Sigmoid colon (tissue), 7 donors: ENCODE measurements around the gene ADARB2. TPM values are rescaled to one million over a fixed set of nuclear protein-coding genes. Genes with fewer than 3 reads are reported as not detected.

Experiments used
- DNase-seq: peaks from one replicate; pipeline ENCODE4 v3.0.0-alpha.2; 2019
- H3K27ac ChIP-seq, 4 donors: fragments of 200-600 bp; sonication (generic); one replicate each; pipeline ENCODE4 v1.5.1; 2016 to 2019; ENCODE audit warnings: mild to moderate bottlenecking in 1 of 4
- H3K27me3 ChIP-seq, 3 donors: fragments of 200-600 bp; sonication (generic); one replicate each; pipeline ENCODE4 v1.5.1; 2019; ENCODE audit warnings: mild to moderate bottlenecking in 1 of 3
- H3K36me3 ChIP-seq, 4 donors: fragments of 200-600 bp; sonication (generic); one replicate each; pipeline ENCODE4 v1.5.1; 2016 to 2019
- H3K4me1 ChIP-seq, 4 donors: fragments of 200-600 bp; sonication (generic); one replicate each; pipeline ENCODE4 v1.5.1; 2017 to 2019
- H3K4me3 ChIP-seq, 4 donors: fragments of 200-600 bp; sonication (generic); one replicate each; pipeline ENCODE4 v1.5.1; 2017 to 2019; ENCODE audit warnings: mild to moderate bottlenecking in 2 of 4, moderate library complexity in 1 of 4
- H3K9me3 ChIP-seq, 4 donors: fragments of 200-600 bp in 3 of 4; sonication (generic) in 3 of 4; one replicate each; pipeline versions ENCODE4 v1.5.1 to v1.6.1; 2013 to 2019
- EP300 ChIP-seq, 4 donors: sonication (generic); formaldehyde crosslinking; IDR thresholded peaks; one replicate each; pipeline ENCODE4 v1.6.1; 2017; ENCODE audit warnings: antibody characterized with exemption in 4 of 4
- POLR2A ChIP-seq, 2 donors: fragments of 450-650 bp; IDR thresholded peaks; one replicate each; pipeline ENCODE4 v1.6.1; 2016; ENCODE audit warnings: antibody characterized with exemption in 2 of 2, mild to moderate bottlenecking in 2 of 2, moderate library complexity in 2 of 2
- POLR2AphosphoS5 ChIP-seq, 4 donors: sonication (generic); formaldehyde crosslinking; IDR thresholded peaks; one replicate each; pipeline ENCODE4 v1.6.1; 2017; ENCODE audit warnings: antibody characterized with exemption in 4 of 4
- WGBS, 2 donors: extraction: QIAGEN DNeasy Blood & Tissue Kit; methylation state at CpG; one replicate each; pipeline ENCODE4 v1.1.7; 2013; 5-methylcytosine and 5-hydroxymethylcytosine counted together
- intact Hi-C: fragments of 100-400 bp; cut with DNase I; formaldehyde crosslinking; loops from one replicate; pipeline ENCODE4 v1.15.1; 2023
- polyA plus RNA-seq, 3 donors: library from polyadenylated mRNA; stranded (reverse); fragments of 200-250 nt; gene quantifications; one replicate each; pipeline ENCODE4 v1.2.3, GENCODE V29; 2013
- total RNA-seq, 4 donors: library from RNA; depleted of rRNA; stranded (reverse); fragments of >200 nt; gene quantifications; one replicate each; pipeline ENCODE4 v1.1.0, GENCODE V29; 2016
- TF ChIP-seq, protein P1 (sequence below), 4 experiments: fragments of 450-650 bp in 3 of 4; fragments of 200-600 bp in 1 of 4; IDR thresholded peaks; one replicate each; pipeline ENCODE4 v1.5.1; 2016 to 2019; ENCODE audit warnings: antibody characterized with exemption in 4 of 4, mild to moderate bottlenecking in 3 of 4, moderate library complexity in 2 of 4
- donor health status: healthy with polysubstance abuse.
- donor health status: Bipolar disorder and iron deficiency.
- donor health status: healthy.

The ADARB2 gene
- total and polyA plus RNA-seq, 7 donors = 0.60 to 5.9 (median 3.5) TPM; not detected in 1

DNA sequence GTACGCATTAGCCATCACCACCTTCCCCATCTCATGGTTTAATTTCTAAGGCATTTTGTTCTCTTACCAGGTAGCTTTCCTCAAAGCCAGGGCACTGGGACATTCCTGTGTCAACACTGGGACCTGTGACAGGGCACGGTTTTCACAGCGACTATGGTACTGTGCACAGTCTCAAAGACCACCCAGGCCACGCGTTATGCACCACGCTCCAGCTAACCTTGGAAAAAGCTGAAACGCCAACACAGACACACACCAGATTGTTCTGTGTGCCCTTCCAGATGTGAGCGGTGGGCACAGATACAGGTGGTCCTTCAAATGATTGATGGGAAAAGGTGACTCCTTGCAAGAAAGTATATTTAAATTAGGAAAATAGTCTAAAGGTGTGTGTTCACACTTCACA is 343.8 kb downstream of the ADARB2 start:
- no peak overlapping the region for H3K27ac ChIP-seq
- no peak for DNase-seq
- H3K27me3 ChIP-seq = no peaks in the 10 kb centered on the region
- 94 to 95% methylated on average over 8 of the region's 8 CpGs for WGBS, 2 donors
- H3K36me3 ChIP-seq = no peaks in the 10 kb centered on the region
- TF ChIP-seq POLR2A (IDR thresholded peaks at IDR 0.05) = no peak
- TF ChIP-seq, protein P1, sequence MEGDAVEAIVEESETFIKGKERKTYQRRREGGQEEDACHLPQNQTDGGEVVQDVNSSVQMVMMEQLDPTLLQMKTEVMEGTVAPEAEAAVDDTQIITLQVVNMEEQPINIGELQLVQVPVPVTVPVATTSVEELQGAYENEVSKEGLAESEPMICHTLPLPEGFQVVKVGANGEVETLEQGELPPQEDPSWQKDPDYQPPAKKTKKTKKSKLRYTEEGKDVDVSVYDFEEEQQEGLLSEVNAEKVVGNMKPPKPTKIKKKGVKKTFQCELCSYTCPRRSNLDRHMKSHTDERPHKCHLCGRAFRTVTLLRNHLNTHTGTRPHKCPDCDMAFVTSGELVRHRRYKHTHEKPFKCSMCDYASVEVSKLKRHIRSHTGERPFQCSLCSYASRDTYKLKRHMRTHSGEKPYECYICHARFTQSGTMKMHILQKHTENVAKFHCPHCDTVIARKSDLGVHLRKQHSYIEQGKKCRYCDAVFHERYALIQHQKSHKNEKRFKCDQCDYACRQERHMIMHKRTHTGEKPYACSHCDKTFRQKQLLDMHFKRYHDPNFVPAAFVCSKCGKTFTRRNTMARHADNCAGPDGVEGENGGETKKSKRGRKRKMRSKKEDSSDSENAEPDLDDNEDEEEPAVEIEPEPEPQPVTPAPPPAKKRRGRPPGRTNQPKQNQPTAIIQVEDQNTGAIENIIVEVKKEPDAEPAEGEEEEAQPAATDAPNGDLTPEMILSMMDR (IDR thresholded peaks at IDR 0.05) = no peak
- H3K9me3 ChIP-seq = no peaks in the 10 kb centered on the region
- H3K4me1 ChIP-seq = no peaks in the 10 kb centered on the region
- H3K4me3 ChIP-seq = no peak overlapping the region
- intact Hi-C loops = no loop called here

GRCh38 chr10:1392127-1392526 is 345.2 kb downstream of the ADARB2 start:
- Histone ChIP-seq H3K27me3 (no peaks in the 10 kb centered on the region), H3K4me3 (no peak overlapping the region), H3K9me3 (no peaks in the 10 kb centered on the region), H3K27ac (no peak overlapping the region), H3K36me3 (no peaks in the 10 kb centered on the region), H3K4me1 (no peaks in the 10 kb centered on the region)
- intact Hi-C loops = no loop called here
- DNase-seq = no peak
- no peak for TF ChIP-seq POLR2AphosphoS5 (IDR thresholded peaks at IDR 0.05)
- no peak for TF ChIP-seq EP300 (IDR thresholded peaks at IDR 0.05)
- no peak for TF ChIP-seq POLR2A (IDR thresholded peaks at IDR 0.05)
- TF ChIP-seq, protein P1 (IDR thresholded peaks at IDR 0.05) = no peak
- 76 to 84% methylated on average over 4 of the region's 4 CpGs for WGBS, 2 donors

DNA sequence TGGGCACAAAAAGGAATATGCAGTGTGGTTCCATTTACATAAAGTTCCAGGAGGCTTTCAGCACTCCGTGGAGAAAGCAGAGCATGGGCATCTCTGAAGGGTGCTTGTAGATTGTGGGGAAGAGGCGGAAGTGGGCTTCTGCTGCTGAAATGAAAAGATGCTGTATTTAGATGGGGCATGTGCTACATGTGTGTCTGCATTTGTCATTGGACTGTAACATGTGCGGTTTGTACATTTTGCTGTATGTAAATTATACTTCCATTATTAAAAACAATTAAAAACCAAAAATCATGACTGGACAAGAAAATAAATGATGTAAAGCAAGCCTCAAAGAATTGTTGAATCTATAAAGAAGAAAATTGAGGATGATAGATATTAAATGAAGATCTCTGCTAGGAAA is 347.1 kb downstream of the ADARB2 start:
- intact Hi-C loops = no loop called here
- no peak overlapping the region for H3K27ac ChIP-seq
- no peak for DNase-seq
- no peaks in the 10 kb centered on the region for H3K36me3 ChIP-seq
- no peak for TF ChIP-seq EP300 (IDR thresholded peaks at IDR 0.05)
- no peak for TF ChIP-seq POLR2AphosphoS5 (IDR thresholded peaks at IDR 0.05)
- TF ChIP-seq, protein P1 (IDR thresholded peaks at IDR 0.05) = no peak
- no peak for TF ChIP-seq POLR2A (IDR thresholded peaks at IDR 0.05)
- no peak overlapping the region for H3K4me3 ChIP-seq
- no peaks in the 10 kb centered on the region for H3K27me3 ChIP-seq
- H3K9me3 ChIP-seq = peaks cover 0 to 2% (median 0%) of the 10 kb centered on the region in 4 donors
- H3K4me1 ChIP-seq = no peaks in the 10 kb centered on the region
- 88 to 93% methylated on average over 3 of the region's 3 CpGs for whole genome bisulfite sequencing, 2 donors

DNA sequence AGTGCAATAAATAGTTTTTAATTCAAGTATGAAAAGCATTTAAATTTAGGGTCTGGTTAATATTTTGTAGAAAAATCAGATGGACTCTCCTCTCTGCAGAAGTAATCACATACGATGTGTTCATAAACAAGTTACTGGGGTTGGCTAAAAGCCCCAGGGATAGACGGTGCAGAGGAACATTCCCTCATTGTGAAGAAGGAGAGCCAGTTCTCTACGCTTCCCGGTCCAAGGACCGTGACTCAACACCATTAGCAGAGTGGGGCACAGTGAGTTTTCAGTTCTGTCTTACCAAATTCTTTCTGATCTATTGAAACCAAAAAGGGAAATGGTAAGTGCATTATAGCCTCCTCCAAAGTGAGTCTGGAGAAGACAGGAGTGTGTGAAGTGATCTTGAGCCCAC is 353.3 kb downstream of the ADARB2 start:
- H3K9me3 ChIP-seq = peaks cover 0 to 2% (median 0%) of the 10 kb centered on the region in 4 donors
- peaks cover 0 to 16% (median 0%) of the 10 kb centered on the region in 3 donors for H3K27me3 ChIP-seq
- H3K4me1 ChIP-seq = no peaks in the 10 kb centered on the region
- no peaks in the 10 kb centered on the region for H3K36me3 ChIP-seq
- 52 to 75% methylated on average over 5 of the region's 5 CpGs for WGBS, 2 donors
- intact Hi-C loops = no loop called here
- H3K4me3 ChIP-seq = no peak overlapping the region
- TF ChIP-seq POLR2A (IDR thresholded peaks at IDR 0.05) (no peak), POLR2AphosphoS5 (IDR thresholded peaks at IDR 0.05) (no peak)
- TF ChIP-seq, protein P1 (IDR thresholded peaks at IDR 0.05) = no peak
- no peak overlapping the region for H3K27ac ChIP-seq
- DNase-seq = no peak

DNA sequence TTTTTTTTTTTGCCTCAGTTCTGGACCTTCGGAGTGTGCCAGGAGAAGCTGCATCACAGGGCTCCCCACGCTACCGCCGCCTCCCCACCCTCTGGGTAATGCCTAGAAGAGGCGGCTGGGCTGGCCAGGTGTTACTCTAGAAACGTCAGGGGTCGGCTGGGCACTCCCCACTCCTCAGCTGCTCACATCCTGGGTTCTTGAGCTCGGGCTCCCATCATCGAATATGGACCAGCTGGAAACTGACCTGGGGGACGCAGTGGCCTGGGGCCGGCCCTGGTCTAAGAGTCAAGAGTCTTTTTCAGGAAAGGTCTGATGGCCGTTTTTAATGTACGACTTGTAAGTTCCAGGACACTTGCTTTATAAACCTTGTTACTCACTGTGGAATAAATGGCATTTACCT is 354.6 kb downstream of the ADARB2 start:
- H3K27me3 ChIP-seq = peaks cover 0 to 29% (median 8%) of the 10 kb centered on the region in 3 donors

More for the DNA sequence above, 354.6 kb downstream of the ADARB2 start:
- Histone ChIP-seq H3K36me3 (no peaks in the 10 kb centered on the region), H3K4me3 (no peak overlapping the region), H3K4me1 (no peaks in the 10 kb centered on the region), H3K9me3 (peaks cover 0 to 2% (median 0%) of the 10 kb centered on the region in 4 donors), H3K27ac (no peak overlapping the region)
- TF ChIP-seq EP300 (IDR thresholded peaks at IDR 0.05) (no peak), POLR2AphosphoS5 (IDR thresholded peaks at IDR 0.05) (no peak), POLR2A (IDR thresholded peaks at IDR 0.05) (no peak)
- TF ChIP-seq, protein P1 (IDR thresholded peaks at IDR 0.05) = no peak
- intact Hi-C loops = no loop called here
- no peak for DNase-seq
- 82 to 87% methylated on average over 13 of the region's 13 CpGs for WGBS, 2 donors
